Kidney epithelial cell (primary cell): ENCODE results near the gene TRIM22. TPM values are rescaled to one million over a fixed set of nuclear protein-coding genes. Genes with fewer than 3 reads are reported as not detected.

Experiments used
- DNase-seq: peaks from one replicate; pipeline ENCODE4 v3.0.0-alpha.2; 2010; ENCODE audit warnings: low read depth
- H3K27me3 ChIP-seq: 2 replicates; pipeline ENCODE4 v1.6.0; 2011; ENCODE audit warnings: low read length; ENCODE audit not compliant: control insufficient read depth, insufficient read depth
- H3K36me3 ChIP-seq: 2 replicates; pipeline ENCODE4 v1.5.1; 2011; ENCODE audit warnings: low read length; ENCODE audit not compliant: control insufficient read depth, insufficient read depth
- H3K4me3 ChIP-seq: 2 replicates; pipeline ENCODE4 v1.5.1; 2011; ENCODE audit warnings: low read depth, mild to moderate bottlenecking, control low read depth, low read length
- total RNA-seq: library from RNA; depleted of rRNA; stranded (reverse); fragments of >200 nt; gene quantifications from 2 replicates; pipeline ENCODE4 v1.2.3, GENCODE V29; 2015
- TF ChIP-seq, protein P1 (sequence below): IDR thresholded peaks from 2 replicates; pipeline ENCODE4 v1.5.1; 2011; ENCODE audit warnings: mild to moderate bottlenecking, moderate library complexity, low read length, control low read depth, inconsistent platforms; ENCODE audit not compliant: insufficient read depth, poor library complexity, severe bottlenecking

Gene TRIM22
- total RNA-seq, 1 donor from 2014 or later, result 23.4 TPM

DNA sequence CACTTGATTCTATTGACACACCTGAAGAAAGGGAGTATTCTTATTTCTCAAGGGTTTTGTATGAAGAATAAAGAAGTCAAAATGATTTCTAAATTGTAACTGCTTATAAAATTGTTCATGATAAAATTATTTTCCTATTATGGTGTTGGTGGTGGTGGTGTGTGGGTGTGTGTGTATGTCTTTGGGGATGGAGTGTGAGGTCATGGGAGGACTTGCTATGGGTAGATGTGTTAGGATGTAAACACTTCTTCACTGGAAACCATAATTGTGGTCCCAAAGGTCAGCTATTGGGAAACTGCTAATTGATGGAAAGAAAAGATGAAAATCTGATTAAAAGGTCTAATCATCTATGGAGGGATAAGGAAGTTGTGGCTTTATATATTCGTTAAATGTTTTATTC lies 5.1 kb downstream of the TRIM22 start:
- DNase-seq, result no peak
- H3K27me3 ChIP-seq, result no peaks in the 10 kb centered on the region
- no peaks in the 10 kb centered on the region for H3K36me3 ChIP-seq
- TF ChIP-seq, protein P1, sequence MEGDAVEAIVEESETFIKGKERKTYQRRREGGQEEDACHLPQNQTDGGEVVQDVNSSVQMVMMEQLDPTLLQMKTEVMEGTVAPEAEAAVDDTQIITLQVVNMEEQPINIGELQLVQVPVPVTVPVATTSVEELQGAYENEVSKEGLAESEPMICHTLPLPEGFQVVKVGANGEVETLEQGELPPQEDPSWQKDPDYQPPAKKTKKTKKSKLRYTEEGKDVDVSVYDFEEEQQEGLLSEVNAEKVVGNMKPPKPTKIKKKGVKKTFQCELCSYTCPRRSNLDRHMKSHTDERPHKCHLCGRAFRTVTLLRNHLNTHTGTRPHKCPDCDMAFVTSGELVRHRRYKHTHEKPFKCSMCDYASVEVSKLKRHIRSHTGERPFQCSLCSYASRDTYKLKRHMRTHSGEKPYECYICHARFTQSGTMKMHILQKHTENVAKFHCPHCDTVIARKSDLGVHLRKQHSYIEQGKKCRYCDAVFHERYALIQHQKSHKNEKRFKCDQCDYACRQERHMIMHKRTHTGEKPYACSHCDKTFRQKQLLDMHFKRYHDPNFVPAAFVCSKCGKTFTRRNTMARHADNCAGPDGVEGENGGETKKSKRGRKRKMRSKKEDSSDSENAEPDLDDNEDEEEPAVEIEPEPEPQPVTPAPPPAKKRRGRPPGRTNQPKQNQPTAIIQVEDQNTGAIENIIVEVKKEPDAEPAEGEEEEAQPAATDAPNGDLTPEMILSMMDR, result no peak
- H3K4me3 ChIP-seq, result no peak overlapping the region

DNA sequence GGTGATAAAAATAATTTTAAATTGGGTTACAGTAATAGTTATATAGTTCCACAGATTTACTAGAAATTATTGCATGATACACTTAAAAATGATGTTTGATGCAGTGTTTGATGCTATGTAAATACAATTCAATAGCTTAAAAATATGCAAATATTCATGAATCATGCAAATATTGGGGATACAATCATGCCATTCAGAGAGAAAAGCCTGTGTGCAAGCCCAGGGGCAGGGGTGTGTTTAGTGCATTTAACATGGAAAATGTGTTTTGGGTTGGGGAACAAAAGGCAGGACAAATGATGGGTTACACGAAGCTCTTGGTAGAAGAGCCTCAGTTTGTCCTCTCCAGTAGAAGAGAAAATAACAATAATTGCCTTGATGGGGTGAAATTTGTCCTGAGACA lies 6.0 kb downstream of the TRIM22 start:
- H3K36me3 ChIP-seq, result no peaks in the 10 kb centered on the region
- H3K27me3 ChIP-seq, result no peaks in the 10 kb centered on the region
- DNase-seq, result no peak
- TF ChIP-seq, protein P1, result no peak
- no peak overlapping the region for H3K4me3 ChIP-seq

DNA sequence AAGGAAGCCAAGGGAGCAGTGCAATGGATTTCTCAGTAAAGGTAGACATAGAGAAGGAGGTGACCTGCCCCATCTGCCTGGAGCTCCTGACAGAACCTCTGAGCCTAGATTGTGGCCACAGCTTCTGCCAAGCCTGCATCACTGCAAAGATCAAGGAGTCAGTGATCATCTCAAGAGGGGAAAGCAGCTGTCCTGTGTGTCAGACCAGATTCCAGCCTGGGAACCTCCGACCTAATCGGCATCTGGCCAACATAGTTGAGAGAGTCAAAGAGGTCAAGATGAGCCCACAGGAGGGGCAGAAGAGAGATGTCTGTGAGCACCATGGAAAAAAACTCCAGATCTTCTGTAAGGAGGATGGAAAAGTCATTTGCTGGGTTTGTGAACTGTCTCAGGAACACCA lies 6.6 kb downstream of the TRIM22 start:
- Histone ChIP-seq H3K4me3 (no peak overlapping the region), H3K36me3 (no peaks in the 10 kb centered on the region), H3K27me3 (no peaks in the 10 kb centered on the region)
- DNase-seq, result no peak
- TF ChIP-seq, protein P1, result no peak

DNA sequence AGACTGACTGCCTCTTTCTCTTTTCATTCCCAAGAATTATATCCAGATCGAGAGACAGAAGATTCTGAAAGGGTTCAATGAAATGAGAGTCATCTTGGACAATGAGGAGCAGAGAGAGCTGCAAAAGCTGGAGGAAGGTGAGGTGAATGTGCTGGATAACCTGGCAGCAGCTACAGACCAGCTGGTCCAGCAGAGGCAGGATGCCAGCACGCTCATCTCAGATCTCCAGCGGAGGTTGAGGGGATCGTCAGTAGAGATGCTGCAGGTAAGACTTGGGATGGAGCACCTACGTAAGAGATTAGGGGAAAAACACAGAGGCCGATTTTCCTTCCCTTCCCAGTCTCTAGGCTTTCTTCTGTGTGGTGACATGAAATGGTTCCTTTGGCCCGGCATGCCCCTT lies 8.7 kb downstream of the TRIM22 start:
- TF ChIP-seq, protein P1, result no peak
- Histone ChIP-seq H3K27me3 (no peaks in the 10 kb centered on the region), H3K36me3 (no peaks in the 10 kb centered on the region), H3K4me3 (no peak overlapping the region)
- DNase-seq, result no peak

DNA sequence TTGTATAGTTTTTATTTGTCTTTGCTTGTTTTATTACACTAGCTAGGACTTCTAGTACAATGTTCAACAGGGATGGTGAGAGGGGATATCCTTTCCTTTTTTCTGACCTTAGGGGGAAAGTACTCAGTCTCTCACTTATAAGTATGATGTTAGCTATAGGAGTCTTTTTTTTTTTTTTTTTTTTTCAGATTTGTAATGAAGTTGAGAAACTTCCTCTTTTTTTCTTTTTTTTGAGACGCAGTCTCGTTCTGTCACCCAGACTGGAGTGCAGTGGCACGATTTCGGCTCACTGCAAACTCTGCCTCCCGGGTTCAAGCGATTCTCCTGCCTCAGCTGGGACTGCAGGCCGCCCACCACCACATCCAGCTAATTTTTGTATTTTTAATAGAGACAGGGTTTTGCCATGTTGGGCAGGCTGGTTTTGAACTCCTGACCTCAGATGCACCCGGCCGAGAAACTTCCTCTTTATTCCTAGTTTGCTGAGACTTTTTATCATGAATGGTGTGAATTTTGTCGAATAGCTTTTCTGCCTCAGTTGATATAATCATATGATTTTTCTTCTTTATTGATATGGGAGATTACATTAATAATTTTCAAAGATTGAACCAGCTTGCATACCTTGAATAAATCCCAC lies 10.9 kb downstream of the TRIM22 start:
- DNase-seq, result no peak
- Histone ChIP-seq H3K36me3 (no peaks in the 10 kb centered on the region), H3K4me3 (no peak overlapping the region), H3K27me3 (no peaks in the 10 kb centered on the region)
- TF ChIP-seq, protein P1, result no peak

DNA sequence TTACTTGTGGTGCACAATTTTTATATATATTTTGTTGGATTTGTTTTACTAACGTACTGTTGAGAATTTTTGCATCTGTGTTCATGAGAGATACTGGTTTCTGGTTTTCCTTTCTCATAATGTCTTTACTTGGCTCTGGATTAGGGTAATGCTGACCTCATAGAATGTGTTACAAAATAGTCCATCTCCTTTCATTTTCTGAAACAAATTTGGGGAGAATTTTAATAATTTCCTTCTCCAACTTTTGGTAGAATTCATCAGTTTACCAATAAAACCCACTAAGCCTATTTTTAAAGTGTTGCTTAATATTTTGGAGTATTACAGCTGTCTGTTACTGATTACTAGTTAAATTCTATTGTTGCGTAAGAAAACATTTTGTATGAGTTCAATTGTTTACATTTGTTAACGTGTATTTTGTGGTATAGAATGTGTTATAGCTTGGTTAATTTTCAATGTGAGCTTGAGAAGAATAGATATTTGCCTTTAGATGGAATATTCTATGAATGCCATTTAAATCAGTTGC lies 11.5 kb downstream of the TRIM22 start:
- no peaks in the 10 kb centered on the region for H3K36me3 ChIP-seq
- TF ChIP-seq, protein P1, result no peak
- H3K4me3 ChIP-seq, result no peak overlapping the region
- no peak for DNase-seq
- H3K27me3 ChIP-seq, result no peaks in the 10 kb centered on the region
